BLaER1 treated with 17β-estradiol and CSF1 and Interleukin-3, amounts not matched to agents 10 nM and 100 nM (cell line): Measurements from ENCODE around the gene TMEM212.

Source experiments
- H3K27ac ChIP-seq, 11 experiments: shearing (Covaris generic); formaldehyde crosslinking; 2 replicates each; pipeline ENCODE4 v1.8.1; 2022
- H3K27me3 ChIP-seq, 11 experiments: shearing (Covaris generic); formaldehyde crosslinking; 2 replicates each; pipeline ENCODE4 v1.8.1; 2022
- H3K36me3 ChIP-seq, 11 experiments: shearing (Covaris generic); formaldehyde crosslinking; 2 replicates each; pipeline ENCODE4 v1.8.1; 2022
- H3K4me1 ChIP-seq, 10 experiments: shearing (Covaris generic); formaldehyde crosslinking; 2 replicates each; pipeline ENCODE4 v1.8.1; 2022
- H3K4me2 ChIP-seq, 11 experiments: shearing (Covaris generic); formaldehyde crosslinking; 2 replicates each; pipeline ENCODE4 v1.8.1; 2022
- H3K4me3 ChIP-seq, 10 experiments: shearing (Covaris generic); formaldehyde crosslinking; 2 replicates each; pipeline ENCODE4 v1.8.1; 2022
- H3K9ac ChIP-seq, 11 experiments: shearing (Covaris generic); formaldehyde crosslinking; 2 replicates each; pipeline ENCODE4 v1.8.1; 2022
- H3K9me3 ChIP-seq, 11 experiments: shearing (Covaris generic); formaldehyde crosslinking; replicated peaks in 1 of 11; 2 replicates each; pipeline ENCODE4 v1.8.1; 2022
- H4K20me1 ChIP-seq, 11 experiments: shearing (Covaris generic); formaldehyde crosslinking; 2 replicates each; pipeline ENCODE4 v1.8.1; 2022
- Cebpa-rat ChIP-seq, 11 experiments: shearing (Covaris generic); IDR thresholded peaks; 2 replicates each; pipeline ENCODE4 v1.8.1; 2022

Gene TMEM212

GRCh38 chr3:171841620-171842000 lies 1.5 kb upstream of the TMEM212 start:
- peaks cover 42 to 83% (median 52%) of the 10 kb centered on the region in 10 experiments for H3K4me1 ChIP-seq

GRCh38 chr3:171844873-171845272 lies 1.7 kb downstream of the TMEM212 start:
- H3K4me2 ChIP-seq = peak overlapping the region in 1 of 11 experiments; percentile 19; a peak in 1 of 22 replicates
- no peaks in the 10 kb centered on the region for H3K36me3 ChIP-seq
- peaks cover 34 to 93% (median 63%) of the 10 kb centered on the region in 10 experiments for H3K4me1 ChIP-seq
- peak overlapping the region in 1 of 11 experiments; percentile 53; a peak in 1 of 22 replicates for H3K27ac ChIP-seq
- no peak for TF ChIP-seq Cebpa-rat (IDR thresholded peaks at IDR 0.05)
- no peak overlapping the region for H3K9ac ChIP-seq
- H3K4me3 ChIP-seq = no peak overlapping the region
- H3K27me3 ChIP-seq = no peaks in the 10 kb centered on the region
- no peaks in the 10 kb centered on the region for H4K20me1 ChIP-seq
- peaks cover 0 to 22% (median 10%) of the 10 kb centered on the region in 11 experiments; a peak in 13 of 22 replicates for H3K9me3 ChIP-seq

More at GRCh38 chr3:171841620-171842000, 1.5 kb upstream of the TMEM212 start:
- H4K20me1 ChIP-seq = no peaks in the 10 kb centered on the region
- H3K27me3 ChIP-seq = no peaks in the 10 kb centered on the region
- H3K36me3 ChIP-seq = no peaks in the 10 kb centered on the region
- peak overlapping the region in 1 of 11 experiments; percentile 45; a peak in 1 of 22 replicates for H3K27ac ChIP-seq
- H3K4me2 ChIP-seq = peak overlapping the region in 8 of 11 experiments; percentile 37 to 74 (median 47); a peak in 18 of 22 replicates
- H3K9ac ChIP-seq = 0 out of 22 replicates have a peak overlapping the region, but pooled peaks of 1 of the 11 experiments have one; percentile 4
- H3K4me3 ChIP-seq = no peak overlapping the region
- no peak for TF ChIP-seq Cebpa-rat (IDR thresholded peaks at IDR 0.05)
- H3K9me3 ChIP-seq = peaks cover 0 to 15% (median 7%) of the 10 kb centered on the region in 11 experiments; a peak in 8 of 22 replicates

- H3K36me3 ChIP-seq = no peaks in the 10 kb centered on the region
- H3K4me3 ChIP-seq = no peak overlapping the region
- no peaks in the 10 kb centered on the region for H4K20me1 ChIP-seq
- H3K4me1 ChIP-seq = peaks cover 39 to 93% (median 66%) of the 10 kb centered on the region in 10 experiments
- no peak for TF ChIP-seq Cebpa-rat (IDR thresholded peaks at IDR 0.05)
- H3K27ac ChIP-seq = peak overlapping the region in 6 of 11 experiments; percentile 34 to 84 (median 60); a peak in 11 of 22 replicates
- peak overlapping the region in 10 of 11 experiments; percentile 36 to 91 (median 80); a peak in 17 of 22 replicates for H3K4me2 ChIP-seq
- peak overlapping the region in 1 of 11 experiments; percentile 64; a peak in 2 of 22 replicates for H3K9ac ChIP-seq
- peaks cover 0 to 22% (median 10%) of the 10 kb centered on the region in 11 experiments; a peak in 13 of 22 replicates for H3K9me3 ChIP-seq
- no peaks in the 10 kb centered on the region for H3K27me3 ChIP-seq
These were observed 2.5 kb downstream of the TMEM212 start for GRCh38 chr3:171845481-171846284.

- H3K9ac ChIP-seq = peak overlapping the region in 1 of 11 experiments; percentile 72; a peak in 1 of 22 replicates
- no peaks in the 10 kb centered on the region for H3K27me3 ChIP-seq
- no peaks in the 10 kb centered on the region for H4K20me1 ChIP-seq
- no peaks in the 10 kb centered on the region for H3K36me3 ChIP-seq
- H3K4me1 ChIP-seq = peaks cover 44 to 93% (median 66%) of the 10 kb centered on the region in 10 experiments
- H3K27ac ChIP-seq = peak overlapping the region in 7 of 11 experiments; percentile 22 to 84 (median 58); a peak in 13 of 22 replicates
- TF ChIP-seq Cebpa-rat (IDR thresholded peaks at IDR 0.05) = no peak
- H3K9me3 ChIP-seq = peaks cover 0 to 23% (median 10%) of the 10 kb centered on the region in 11 experiments; a peak in 13 of 22 replicates
- peak overlapping the region; percentile 70 to 91 (median 79); a peak in 21 of 22 replicates for H3K4me2 ChIP-seq
- H3K4me3 ChIP-seq = no peak overlapping the region
These were observed 3.4 kb downstream of the TMEM212 start for GRCh38 chr3:171846597-171846996.

- Histone ChIP-seq H3K9me3 (peaks cover under 1 to 29% (median 13%) of the 10 kb centered on the region in 11 experiments; a peak in 17 of 22 replicates), H3K9ac (peak overlapping the region in 4 of 11 experiments; percentile 15 to 72 (median 34); a peak in 4 of 22 replicates), H3K4me2 (peak overlapping the region; percentile 70 to 91 (median 79)), H3K36me3 (no peaks in the 10 kb centered on the region), H3K4me3 (peak overlapping the region in 1 of 10 experiments; percentile 23; a peak in 2 of 20 replicates), H3K27ac (peak overlapping the region in 8 of 11 experiments; percentile 2 to 84 (median 51); a peak in 14 of 22 replicates), H4K20me1 (no peaks in the 10 kb centered on the region), H3K4me1 (peaks cover 46 to 93% (median 65%) of the 10 kb centered on the region in 10 experiments), H3K27me3 (no peaks in the 10 kb centered on the region)
- TF ChIP-seq Cebpa-rat (IDR thresholded peaks at IDR 0.05) = 0 out of 22 replicates have a peak, but pooled peaks of 1 of the 11 experiments have one; percentile 54
These were observed 4.0 kb downstream of the TMEM212 start for GRCh38 chr3:171847133-171847532.

GRCh38 chr3:171847595-171848259 lies 4.6 kb downstream of the TMEM212 start:
- no peaks in the 10 kb centered on the region for H3K27me3 ChIP-seq
- H3K9me3 ChIP-seq = peaks cover 6 to 35% (median 19%) of the 10 kb centered on the region in 11 experiments; a peak in 21 of 22 replicates
- H3K4me1 ChIP-seq = peaks cover 46 to 93% (median 66%) of the 10 kb centered on the region in 10 experiments
- H3K27ac ChIP-seq = peak overlapping the region in 6 of 11 experiments; percentile 44 to 84 (median 60); a peak in 12 of 22 replicates
- H4K20me1 ChIP-seq = no peaks in the 10 kb centered on the region
- peak overlapping the region in 2 of 10 experiments; percentile 2 to 23; a peak in 2 of 20 replicates for H3K4me3 ChIP-seq
- H3K9ac ChIP-seq = peak overlapping the region in 4 of 11 experiments; percentile 8 to 72 (median 34); a peak in 5 of 22 replicates
- no peaks in the 10 kb centered on the region; a peak in 1 of 22 replicates for H3K36me3 ChIP-seq
- TF ChIP-seq Cebpa-rat (IDR thresholded peaks at IDR 0.05) = no peak
- peak overlapping the region; percentile 70 to 91 (median 79); a peak in 21 of 22 replicates for H3K4me2 ChIP-seq

- Histone ChIP-seq H3K4me2 (peak overlapping the region; percentile 64 to 91 (median 79)), H3K27me3 (no peaks in the 10 kb centered on the region), H3K9ac (peak overlapping the region in 3 of 11 experiments; percentile 17 to 68 (median 50); a peak in 4 of 22 replicates), H3K4me1 (peaks cover 46 to 82% (median 70%) of the 10 kb centered on the region in 10 experiments), H3K36me3 (peaks cover 0 to 5% (median 0%) of the 10 kb centered on the region in 11 experiments; a peak in 4 of 22 replicates), H4K20me1 (no peaks in the 10 kb centered on the region), H3K9me3 (peaks cover 27 to 45% (median 35%) of the 10 kb centered on the region in 11 experiments), H3K27ac (peak overlapping the region in 4 of 11 experiments; percentile 3 to 73 (median 41); a peak in 3 of 22 replicates), H3K4me3 (0 out of 20 replicates have a peak overlapping the region, but pooled peaks of 1 of the 10 experiments have one; percentile 30)
- TF ChIP-seq Cebpa-rat (IDR thresholded peaks at IDR 0.05) = no peak
These were observed 6.6 kb downstream of the TMEM212 start for GRCh38 chr3:171849617-171850319.
